ENCODE measurements around the gene TMEFF1.
A peak's percentile ranks its signal among the peaks of the same experiment; 100 is the strongest.
"Not testable (repeated sequence)": the region's sequence is repeated elsewhere in the genome, so short reads cannot be mapped to it uniquely, and the experiment has no call there.

The TMEFF1 gene

GRCh38 chr9:100472788-100473275 is at the start of gene TMEFF1:
Gene TMEFF1 (plus strand): TSS chr9:100473149. CDS start chr9:100473545, 396 bp downstream.
- DNase-seq = no peak

- DNase-seq = no peak
Observed at GRCh38 chr9:100425758-100426157, 47.2 kb upstream of the TMEFF1 start.

GRCh38 chr9:100426189-100426529 is 46.8 kb upstream of the TMEFF1 start:
- no peak for DNase-seq

- DNase-seq = peak; percentile 40
Observed at GRCh38 chr9:100426530-100427365, 46.2 kb upstream of the TMEFF1 start, which contains the start of gene MSANTD3. Gene MSANTD3 (plus strand): TSS chr9:100427143. CDS start chr9:100441939, 14,796 bp downstream.

DNA sequence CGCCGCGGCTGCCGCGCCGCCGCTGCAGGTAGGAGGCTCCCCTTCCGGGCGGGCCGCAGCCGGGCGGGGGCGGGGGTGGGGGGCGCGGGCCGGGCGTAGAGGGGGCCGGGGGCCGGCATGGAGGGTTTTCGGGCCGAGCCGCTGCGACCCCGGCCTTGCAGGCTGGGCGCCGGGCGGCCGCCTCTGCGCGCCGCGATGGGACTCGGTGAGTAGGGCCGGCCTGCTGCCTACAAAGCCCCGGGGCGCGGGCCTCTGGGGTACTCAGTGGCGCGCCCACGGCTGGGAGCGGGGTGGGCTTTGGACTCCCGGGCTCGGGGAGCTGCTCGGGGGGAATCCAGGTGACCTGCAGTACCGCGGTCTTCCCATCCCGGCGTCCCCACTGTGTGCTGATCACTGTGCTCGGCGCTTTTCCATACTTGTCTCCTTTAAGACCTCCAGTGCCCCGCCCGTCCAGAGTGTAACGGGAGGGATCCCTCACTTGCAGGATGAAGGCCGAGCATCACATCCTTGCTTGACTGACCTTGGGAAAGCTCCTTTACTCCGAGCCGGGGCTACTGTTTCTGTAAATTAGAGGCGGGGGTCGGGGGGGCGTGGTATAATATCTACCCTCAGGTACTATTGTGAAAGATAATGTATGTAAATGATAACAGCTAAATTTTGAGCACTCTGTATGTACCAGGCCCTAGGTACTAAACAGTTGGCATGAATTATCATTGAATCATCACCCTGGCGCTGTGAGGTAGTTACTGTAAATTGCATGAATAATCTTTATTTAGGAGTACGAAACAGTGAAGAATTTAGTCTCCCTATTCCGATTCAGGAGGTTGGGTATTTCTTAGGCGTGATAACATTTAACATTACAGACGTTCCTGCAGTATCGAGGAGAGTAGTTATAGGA is 45.3 kb upstream of the TMEFF1 start:
- DNase-seq = no peak

- DNase-seq = no peak
Observed at GRCh38 chr9:100428871-100429654, 43.9 kb upstream of the TMEFF1 start.

- no peak for DNase-seq
Observed at GRCh38 chr9:100430286-100430940, 42.5 kb upstream of the TMEFF1 start.

DNA sequence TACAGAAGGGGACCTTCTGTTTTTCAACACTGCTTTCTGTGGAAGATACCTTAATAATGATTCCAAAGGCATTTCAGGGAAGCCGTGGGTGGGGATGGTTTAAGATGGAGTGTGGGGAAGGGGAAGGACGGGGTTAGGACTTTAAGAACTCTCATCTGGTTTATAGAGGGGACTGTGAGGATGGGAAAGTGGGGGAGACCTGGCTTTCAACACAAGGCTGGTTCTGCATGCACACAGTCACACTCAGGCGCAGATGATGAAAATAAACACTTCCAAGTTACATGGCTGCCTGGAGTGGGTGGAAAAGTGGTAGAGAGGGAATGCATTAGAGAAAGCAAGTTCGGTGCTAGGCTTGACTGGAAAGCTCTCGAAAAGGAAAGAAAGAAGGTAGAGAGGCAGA is 41.1 kb upstream of the TMEFF1 start:
- DNase-seq = no peak

- DNase-seq = no peak
Observed at GRCh38 chr9:100432736-100433135, 40.2 kb upstream of the TMEFF1 start.

- no peak for DNase-seq
Observed at GRCh38 chr9:100436571-100436970, 36.4 kb upstream of the TMEFF1 start.

DNA sequence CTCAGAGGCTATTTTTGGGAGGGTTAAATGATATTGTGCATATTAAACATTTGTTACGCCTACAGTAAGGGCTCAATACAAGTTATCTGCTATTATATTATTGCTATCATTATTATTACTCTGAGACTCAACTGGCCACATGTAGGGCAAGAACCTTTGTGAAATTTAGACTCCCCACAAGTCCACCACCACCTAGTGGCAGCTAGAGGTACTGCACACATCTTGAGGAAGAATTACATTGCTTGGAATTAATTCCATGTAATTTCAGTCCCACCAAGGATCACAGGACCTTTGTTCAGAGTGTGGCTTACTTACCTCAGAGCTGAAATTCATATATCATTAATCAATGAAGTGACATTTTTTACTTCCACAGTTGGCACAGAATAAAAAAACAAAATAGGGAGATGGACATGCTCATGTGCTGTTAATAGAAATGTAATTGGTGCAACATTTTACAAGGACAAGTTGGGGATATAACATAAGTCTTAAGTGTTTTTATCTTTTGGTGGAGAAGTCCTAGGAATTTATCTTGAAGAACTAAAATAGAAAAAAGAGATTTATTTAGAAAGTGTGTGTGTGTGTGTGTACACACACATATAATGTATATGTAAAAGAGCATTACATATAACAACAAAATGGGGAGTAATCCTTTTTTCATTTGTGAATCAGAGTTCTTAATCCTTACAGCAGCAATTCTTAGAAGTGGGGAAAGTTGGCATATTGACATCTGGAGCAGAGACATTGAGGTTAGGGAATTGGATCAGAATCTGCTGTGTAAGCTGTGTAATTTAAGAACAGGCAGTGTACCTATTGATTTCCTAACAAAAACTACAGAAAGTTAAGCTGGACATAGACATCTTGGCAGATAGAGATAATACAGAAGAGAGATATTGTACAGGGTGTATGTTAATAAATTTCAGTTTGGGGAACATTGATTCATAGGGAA is 34.8 kb upstream of the TMEFF1 start:
- peak; percentile 39 for DNase-seq

GRCh38 chr9:100440071-100440470 is 32.9 kb upstream of the TMEFF1 start:
- no peak for DNase-seq

GRCh38 chr9:100440487-100440886 is 32.5 kb upstream of the TMEFF1 start:
- not testable (repeated sequence) for DNase-seq

GRCh38 chr9:100441911-100442361 is 31.0 kb upstream of the TMEFF1 start:
- DNase-seq = no peak

GRCh38 chr9:100443781-100444768 is 28.9 kb upstream of the TMEFF1 start:
- no peak for DNase-seq

GRCh38 chr9:100445161-100445902 is 27.6 kb upstream of the TMEFF1 start:
- DNase-seq = no peak

DNA sequence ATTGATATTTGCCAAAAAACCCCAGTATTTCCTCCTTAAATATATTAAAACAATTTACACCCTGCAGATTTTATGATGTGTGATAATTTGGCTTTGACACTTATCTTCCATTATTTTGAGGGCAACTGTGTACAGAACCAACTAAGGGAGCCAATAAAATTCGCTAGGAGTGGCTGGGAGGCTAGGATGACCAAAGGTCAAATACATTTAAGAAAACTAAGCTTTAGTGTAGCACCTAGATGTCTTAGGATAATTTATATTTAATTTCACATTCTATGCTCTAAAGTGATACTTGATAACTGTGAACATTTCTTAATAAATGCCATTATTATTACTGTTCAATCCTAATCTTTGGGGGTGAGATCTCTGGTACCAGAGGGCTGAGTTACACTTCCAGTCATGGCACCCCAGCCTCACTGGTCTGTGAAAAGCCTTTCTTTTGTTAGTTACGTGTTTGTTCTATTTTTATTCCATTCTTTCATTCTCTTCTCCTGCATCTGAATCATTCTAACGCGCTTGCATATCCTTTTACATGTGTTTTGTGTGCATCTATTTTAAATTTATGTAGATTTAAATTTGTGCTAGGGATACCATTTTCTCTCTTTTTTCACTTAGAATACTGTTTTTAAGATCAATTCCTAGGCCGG is 26.9 kb upstream of the TMEFF1 start:
- DNase-seq = no peak

GRCh38 chr9:100447041-100447440 is 25.9 kb upstream of the TMEFF1 start:
- DNase-seq = no peak
